H1 (cell line): Measurements from ENCODE around the gene ADGRF1. TPM values are rescaled to one million over a fixed set of nuclear protein-coding genes. Genes with fewer than 3 reads are reported as not detected.

ENCODE experiments used
- CTCF ChIA-PET: fragments of 300-600 bp; sonication (Branson Sonifier 250); formaldehyde crosslinking; loops from one replicate; lab custom pipeline; 2021; ENCODE audit not compliant: partially characterized antibody; lab: Charles Lee
- POLR2A ChIA-PET: fragments of 300-600 bp; sonication (Branson Sonifier 250); formaldehyde crosslinking; loops from one replicate; lab custom pipeline; 2021; ENCODE audit warnings: inconsistent platforms; ENCODE audit not compliant: partially characterized antibody; lab: Charles Lee
- DNase-seq, 2 experiments: peaks; one replicate each; pipeline versions ENCODE4 v3.0.0 to v3.0.0-alpha.2; 2010 to 2022; ENCODE audit warnings: low spot score in 2 of 2, low read depth in 1 of 2, mixed read lengths in 1 of 2
- FAIRE-seq: peaks from 2 replicates; lab custom pipeline; 2011; peaks lifted over from hg19 to GRCh38; lab: Jason Lieb, UNC
- H2AFZ ChIP-seq: 2 replicates; pipeline ENCODE4 v1.8.1; 2012; ENCODE audit warnings: low read length, inconsistent platforms
- H2AK5ac ChIP-seq: 2 replicates; pipeline ENCODE4 v1.6.1; 2013; ENCODE audit warnings: low read depth, low read length
- H2BK120ac ChIP-seq: replicated peaks from 2 replicates; pipeline ENCODE3; 2013; ENCODE audit warnings: low read depth, low read length, inconsistent platforms
- H2BK12ac ChIP-seq: 2 replicates; pipeline ENCODE4 v1.6.1; 2013; ENCODE audit warnings: low read depth, low read length
- H2BK15ac ChIP-seq: 2 replicates; pipeline ENCODE4 v1.6.1; 2013; ENCODE audit warnings: low read length
- H2BK20ac ChIP-seq: 2 replicates; pipeline ENCODE4 v1.6.1; 2013; ENCODE audit warnings: low read length
- H2BK5ac ChIP-seq: 2 replicates; pipeline ENCODE4 v1.6.1; 2013; ENCODE audit warnings: low read depth, low read length
- H3K14ac ChIP-seq: 2 replicates; pipeline ENCODE4 v1.6.1; 2013; ENCODE audit warnings: inconsistent platforms; ENCODE audit not compliant: insufficient read length
- H3K18ac ChIP-seq: 2 replicates; pipeline ENCODE4 v1.6.1; 2013; ENCODE audit warnings: low read length; ENCODE audit errors: extremely low read depth
- H3K23ac ChIP-seq: 2 replicates; pipeline ENCODE4 v1.6.1; 2013; ENCODE audit warnings: inconsistent platforms; ENCODE audit not compliant: insufficient read length
- H3K23me2 ChIP-seq: 2 replicates; pipeline ENCODE4 v1.6.1; 2013; ENCODE audit warnings: low read depth, low read length
- H3K27ac ChIP-seq: 2 replicates; pipeline ENCODE4 v1.6.1; 2011; ENCODE audit warnings: low read depth, low read length, inconsistent platforms
- H3K27me3 ChIP-seq, 4 experiments: replicated peaks in 1 of 4; 1 replicate in 1 of 4; 2 replicates in 3 of 4; pipeline versions ENCODE4 v1.6.1 to v1.8.1; 2011 to 2013; ENCODE audit warnings: low read length in 3 of 4, mild to moderate bottlenecking in 3 of 4, inconsistent platforms in 2 of 4, mixed read lengths in 2 of 4, moderate library complexity in 1 of 4; ENCODE audit not compliant: control insufficient read depth in 3 of 4, insufficient read depth in 3 of 4; ENCODE audit errors: extremely low read depth in 1 of 4
- H3K36me3 ChIP-seq, 4 experiments: 2 replicates each; pipeline versions ENCODE4 v1.6.1 to v1.8.1; 2011 to 2013; ENCODE audit warnings: mild to moderate bottlenecking in 4 of 4, low read length in 3 of 4, moderate library complexity in 2 of 4, control low read depth in 1 of 4, inconsistent platforms in 1 of 4; ENCODE audit not compliant: insufficient read depth in 4 of 4, control insufficient read depth in 2 of 4
- H3K4ac ChIP-seq: replicated peaks from 2 replicates; pipeline ENCODE3; 2013; ENCODE audit warnings: low read length, low read depth, mixed read lengths, inconsistent platforms; ENCODE audit not compliant: insufficient read length
- H3K4me1 ChIP-seq, 4 experiments: replicated peaks in 1 of 4; 1 replicate in 1 of 4; 2 replicates in 3 of 4; pipeline versions ENCODE4 v1.6.1 to v1.8.1; 2011 to 2013; ENCODE audit warnings: low read length in 3 of 4, inconsistent platforms in 2 of 4, mixed read lengths in 1 of 4; ENCODE audit not compliant: insufficient read depth in 4 of 4, control insufficient read depth in 3 of 4
- H3K4me2 ChIP-seq, 2 experiments: 2 replicates each; pipeline versions ENCODE4 v1.6.1 to v1.8.1; 2011 to 2013; ENCODE audit warnings: low read depth in 2 of 2, low read length in 2 of 2, control low read depth in 1 of 2, inconsistent platforms in 1 of 2, mild to moderate bottlenecking in 1 of 2; ENCODE audit not compliant: insufficient read depth in 1 of 2
- H3K4me3 ChIP-seq, 4 experiments: fragments of 200-600, 300-600 bp in 1 of 4; sonication (generic), shearing (Covaris generic), sonication (Bioruptor Twin) in 1 of 4; 2 replicates each; pipeline versions ENCODE4 v1.5.1 to v1.8.1; 2011 to 2016; ENCODE audit warnings: low read length in 4 of 4, low read depth in 3 of 4, control low read depth in 2 of 4, inconsistent platforms in 2 of 4, mild to moderate bottlenecking in 2 of 4, mixed read lengths in 1 of 4, moderate library complexity in 1 of 4; ENCODE audit not compliant: insufficient read depth in 2 of 4; ENCODE audit errors: extremely low read depth in 1 of 4
- H3K56ac ChIP-seq: replicated peaks from 2 replicates; pipeline ENCODE3; 2013; ENCODE audit warnings: low read depth, mild to moderate bottlenecking, mixed read lengths, low read length, inconsistent platforms; ENCODE audit not compliant: insufficient read length
- H3K79me1 ChIP-seq: 2 replicates; pipeline ENCODE4 v1.6.1; 2013; ENCODE audit warnings: low read depth, low read length, control low read depth
- H3K79me2 ChIP-seq, 2 experiments: 2 replicates each; pipeline versions ENCODE4 v1.6.1 to v1.8.1; 2012 to 2013; ENCODE audit warnings: low read length in 2 of 2, mild to moderate bottlenecking in 2 of 2, inconsistent platforms in 1 of 2; ENCODE audit not compliant: insufficient read depth in 2 of 2, control insufficient read depth in 1 of 2
- H3K9ac ChIP-seq, 4 experiments: replicated peaks in 1 of 4; 1 replicate in 1 of 4; 2 replicates in 3 of 4; pipeline versions ENCODE4 v1.6.1 to v1.8.1; 2011 to 2013; ENCODE audit warnings: low read depth in 3 of 4, low read length in 3 of 4, control low read depth in 2 of 4, mild to moderate bottlenecking in 2 of 4, moderate library complexity in 2 of 4, inconsistent platforms in 1 of 4; ENCODE audit errors: extremely low read depth in 1 of 4
- H3K9me3 ChIP-seq, 2 experiments: 2 replicates each; pipeline versions ENCODE4 v1.6.1 to v1.8.1; 2012 to 2013; ENCODE audit warnings: mild to moderate bottlenecking in 2 of 2, moderate library complexity in 2 of 2, control low read depth in 1 of 2, inconsistent platforms in 1 of 2, low read depth in 1 of 2, low read length in 1 of 2, mixed read lengths in 1 of 2; ENCODE audit not compliant: insufficient read depth in 2 of 2
- H4K20me1 ChIP-seq, 2 experiments: replicated peaks in 1 of 2; 2 replicates each; pipeline versions ENCODE3 to v1.8.1; 2011 to 2013; ENCODE audit warnings: inconsistent platforms in 2 of 2, low read length in 2 of 2, mild to moderate bottlenecking in 1 of 2; ENCODE audit not compliant: insufficient read depth in 2 of 2, control insufficient read depth in 1 of 2
- H4K5ac ChIP-seq: 2 replicates; pipeline ENCODE4 v1.6.1; 2013; ENCODE audit warnings: low read length, low read depth, mixed read lengths, inconsistent platforms; ENCODE audit not compliant: insufficient read length
- H4K8ac ChIP-seq: 2 replicates; pipeline ENCODE4 v1.8.0; 2013; ENCODE audit warnings: mild to moderate bottlenecking, moderate library complexity, low read length, inconsistent platforms; ENCODE audit not compliant: insufficient read depth; ENCODE audit errors: extremely low read depth
- H4K91ac ChIP-seq: replicated peaks from 2 replicates; pipeline ENCODE3; 2013; ENCODE audit warnings: low read length, mixed read lengths, inconsistent platforms; ENCODE audit not compliant: insufficient read length
- BCL11A ChIP-seq, 2 experiments: IDR thresholded peaks; one replicate each; pipeline ENCODE4 v1.6.1; 2011; ENCODE audit warnings: low read depth in 2 of 2, low read length in 2 of 2, mild to moderate bottlenecking in 2 of 2
- CBX8 ChIP-seq: fragments of 300-800, 300-1000 bp; sonication (generic); IDR thresholded peaks from 2 replicates; pipeline ENCODE4 v1.7.1; 2016; ENCODE audit warnings: low read depth, low read length, borderline replicate concordance
- CEBPB ChIP-seq: IDR thresholded peaks from 2 replicates; pipeline ENCODE4 v1.6.1; 2012; ENCODE audit warnings: low read depth, low read length
- CTBP2 ChIP-seq: IDR thresholded peaks from 2 replicates; pipeline ENCODE4 v1.7.0; 2011; ENCODE audit warnings: borderline replicate concordance, mild to moderate bottlenecking, moderate library complexity, mixed read lengths, low read length; ENCODE audit not compliant: insufficient read depth, insufficient read length
- KDM1A ChIP-seq: fragments of 200-600, 300-600 bp; sonication (generic); IDR thresholded peaks from 2 replicates; pipeline ENCODE4 v1.7.1; 2016; ENCODE audit warnings: mild to moderate bottlenecking, low read length, borderline replicate concordance
- POLR2AphosphoS5 ChIP-seq: IDR thresholded peaks from 2 replicates; pipeline ENCODE4 v1.6.1; 2011; ENCODE audit warnings: low read depth, low read length
- SRF ChIP-seq: IDR thresholded peaks from 2 replicates; pipeline ENCODE4 v1.6.1; 2011; ENCODE audit warnings: mild to moderate bottlenecking, low read depth, low read length, moderate library complexity
- SUZ12 ChIP-seq: fragments of 200-600 bp; sonication (generic); IDR thresholded peaks from 2 replicates; pipeline ENCODE4 v1.6.1; 2012; ENCODE audit warnings: mild to moderate bottlenecking, inconsistent platforms, low read length, moderate library complexity, mixed read lengths
- TAF1 ChIP-seq: IDR thresholded peaks from 2 replicates; pipeline ENCODE4 v1.6.1; 2011; ENCODE audit warnings: mild to moderate bottlenecking, low read depth, low read length
- YY1 ChIP-seq: IDR thresholded peaks from 2 replicates; pipeline ENCODE4 v1.6.1; 2011; ENCODE audit warnings: low read depth, mild to moderate bottlenecking, low read length
- WGBS, 2 experiments: shearing (Covaris generic) in 1 of 2; methylation state at CpG; one replicate each; pipeline versions ENCODE4 v1.1.6 to v1.1.7; 2013 to 2015; ENCODE audit warnings: low lambda C conversion rate in 2 of 2, mixed read lengths in 2 of 2, inconsistent platforms in 1 of 2, low coverage in 1 of 2, missing lambda C conversion rate in 1 of 2; ENCODE audit not compliant: insufficient replicate concordance in 2 of 2, insufficient coverage in 1 of 2, insufficient read length in 1 of 2; ENCODE audit errors: extremely low coverage in 1 of 2, missing lambda C conversion rate in 1 of 2; 5-methylcytosine and 5-hydroxymethylcytosine counted together
- polyA plus RNA-seq, 7 experiments: library from polyadenylated mRNA; depleted of rRNA in 3 of 7; stranded (reverse) in 5 of 7; unstranded in 2 of 7; fragments of >200 nt in 5 of 7; fragments of 200-250 nt in 2 of 7; gene quantifications; 1 replicate in 5 of 7; 2 replicates in 1 of 7; 4 replicates in 1 of 7; pipeline versions ENCODE4 v1.2.1 to v1.2.3, GENCODE V29; 2011 to 2013; ENCODE audit warnings: missing spikeins in 2 of 7, mixed read lengths in 2 of 7
- total RNA-seq: library from RNA; stranded (reverse); fragmentation: NEBNext Ultra II Directional; extraction: Animal tissue kit (Norgen Biotek cat#: 25700); gene quantifications from 2 replicates; pipeline ENCODE4 v1.2.1, GENCODE V29; 2021
- TF ChIP-seq, protein P1 (sequence below): IDR thresholded peaks from 2 replicates; pipeline ENCODE4 v1.6.1; 2012; ENCODE audit warnings: inconsistent platforms
- TF ChIP-seq, protein P2 (sequence below), 3 experiments: IDR thresholded peaks; 1 replicate in 2 of 3; 2 replicates in 1 of 3; pipeline versions ENCODE4 v1.5.1 to v1.6.1; 2011; ENCODE audit warnings: low read length in 3 of 3, mild to moderate bottlenecking in 3 of 3, inconsistent platforms in 2 of 3, low read depth in 1 of 3, moderate library complexity in 1 of 3; ENCODE audit not compliant: insufficient read depth in 1 of 3; ENCODE audit errors: control extremely low read depth in 1 of 3

Gene ADGRF1
- total and polyA plus RNA-seq, 2 of the 8 experiments (the other 6 are each of a cell fraction or from before 2014, with no cell fraction given) = not detected

DNA sequence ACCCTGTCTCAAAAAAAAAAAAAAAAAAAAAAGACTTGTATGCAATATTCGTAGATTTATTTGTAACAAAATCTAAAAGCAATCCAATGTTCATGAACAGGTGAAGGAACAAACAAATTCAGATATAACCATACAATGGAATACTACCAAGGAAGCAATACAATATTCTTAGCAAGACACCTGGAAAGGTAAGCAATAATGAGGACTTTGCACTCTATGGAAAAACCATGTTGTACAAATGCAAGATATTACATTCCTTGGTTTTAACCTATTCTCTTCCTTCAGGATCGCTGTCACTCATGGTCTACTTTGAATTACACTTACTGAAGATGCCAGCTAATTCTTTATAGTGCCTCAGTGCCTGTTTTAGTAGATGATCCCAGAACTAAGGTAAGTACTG is 14.7 kb upstream of the ADGRF1 start:
- 95% methylated on average over 2 of the region's 2 CpGs; no CpG with 5 or more reads in 1 of the 2 experiments for WGBS, 2 experiments
- no peak for FAIRE-seq
- no peak overlapping the region for H4K5ac ChIP-seq
- no peak for TF ChIP-seq TAF1
- no peak for TF ChIP-seq SUZ12
- no peak for TF ChIP-seq POLR2AphosphoS5
- no peak for TF ChIP-seq CEBPB
- TF ChIP-seq KDM1A = no peak
- no peak for TF ChIP-seq CBX8
- TF ChIP-seq BCL11A (IDR thresholded peaks at IDR 0.05; ENCODE audit: low read depth in 2 of 2, low read length in 2 of 2) = no peak
- TF ChIP-seq, protein P1, sequence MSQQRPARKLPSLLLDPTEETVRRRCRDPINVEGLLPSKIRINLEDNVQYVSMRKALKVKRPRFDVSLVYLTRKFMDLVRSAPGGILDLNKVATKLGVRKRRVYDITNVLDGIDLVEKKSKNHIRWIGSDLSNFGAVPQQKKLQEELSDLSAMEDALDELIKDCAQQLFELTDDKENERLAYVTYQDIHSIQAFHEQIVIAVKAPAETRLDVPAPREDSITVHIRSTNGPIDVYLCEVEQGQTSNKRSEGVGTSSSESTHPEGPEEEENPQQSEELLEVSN = no peak
- no peak for TF ChIP-seq YY1
- TF ChIP-seq SRF = no peak
- TF ChIP-seq, protein P2, sequence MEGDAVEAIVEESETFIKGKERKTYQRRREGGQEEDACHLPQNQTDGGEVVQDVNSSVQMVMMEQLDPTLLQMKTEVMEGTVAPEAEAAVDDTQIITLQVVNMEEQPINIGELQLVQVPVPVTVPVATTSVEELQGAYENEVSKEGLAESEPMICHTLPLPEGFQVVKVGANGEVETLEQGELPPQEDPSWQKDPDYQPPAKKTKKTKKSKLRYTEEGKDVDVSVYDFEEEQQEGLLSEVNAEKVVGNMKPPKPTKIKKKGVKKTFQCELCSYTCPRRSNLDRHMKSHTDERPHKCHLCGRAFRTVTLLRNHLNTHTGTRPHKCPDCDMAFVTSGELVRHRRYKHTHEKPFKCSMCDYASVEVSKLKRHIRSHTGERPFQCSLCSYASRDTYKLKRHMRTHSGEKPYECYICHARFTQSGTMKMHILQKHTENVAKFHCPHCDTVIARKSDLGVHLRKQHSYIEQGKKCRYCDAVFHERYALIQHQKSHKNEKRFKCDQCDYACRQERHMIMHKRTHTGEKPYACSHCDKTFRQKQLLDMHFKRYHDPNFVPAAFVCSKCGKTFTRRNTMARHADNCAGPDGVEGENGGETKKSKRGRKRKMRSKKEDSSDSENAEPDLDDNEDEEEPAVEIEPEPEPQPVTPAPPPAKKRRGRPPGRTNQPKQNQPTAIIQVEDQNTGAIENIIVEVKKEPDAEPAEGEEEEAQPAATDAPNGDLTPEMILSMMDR (IDR thresholded peaks at IDR 0.05; ENCODE audit: control extremely low read depth in 1 of 3, insufficient read depth in 1 of 3, low read depth in 1 of 3, low read length in 3 of 3) = no peak
- TF ChIP-seq CTBP2 = no peak

More for the DNA sequence above, 14.7 kb upstream of the ADGRF1 start:
- no peak overlapping the region for H3K4me3 ChIP-seq
- no peak overlapping the region for H2AFZ ChIP-seq
- no peak overlapping the region for H2BK20ac ChIP-seq
- H3K4me2 ChIP-seq = no peak overlapping the region
- no peak overlapping the region for H4K91ac ChIP-seq
- no peak overlapping the region for H3K27ac ChIP-seq
- H2AK5ac ChIP-seq = no peak overlapping the region
- no peaks in the 10 kb centered on the region for H3K79me2 ChIP-seq
- no peak for DNase-seq
- no peak overlapping the region for H3K56ac ChIP-seq
- no peak overlapping the region for H2BK15ac ChIP-seq
- H3K18ac ChIP-seq = no peak overlapping the region
- CTCF ChIA-PET = interaction anchor here (1.8 to 2.1 kb wide), 2 partner anchors 9 to 16 kb away, joined by 6 to 7 read pairs; no protein-coding TSS in a partner anchor
- H3K4ac ChIP-seq = no peak overlapping the region
- H3K23me2 ChIP-seq = no peaks in the 10 kb centered on the region
- no peaks in the 10 kb centered on the region for H3K4me1 ChIP-seq
- H4K20me1 ChIP-seq = no peaks in the 10 kb centered on the region
- H3K79me1 ChIP-seq = no peaks in the 10 kb centered on the region
- no peak overlapping the region for H3K14ac ChIP-seq
- POLR2A ChIA-PET = no interaction called here
- no peak overlapping the region for H3K9ac ChIP-seq
- H3K36me3 ChIP-seq = no peaks in the 10 kb centered on the region
- no peaks in the 10 kb centered on the region for H3K9me3 ChIP-seq
- no peak overlapping the region for H3K23ac ChIP-seq
- H2BK12ac ChIP-seq = no peak overlapping the region
- H3K27me3 ChIP-seq = no peaks in the 10 kb centered on the region
- H4K8ac ChIP-seq = no peak overlapping the region
- no peak overlapping the region for H2BK120ac ChIP-seq
- no peak overlapping the region for H2BK5ac ChIP-seq
